ENCODE measurements around the gene PGBD5.

PGBD5 gene

DNA sequence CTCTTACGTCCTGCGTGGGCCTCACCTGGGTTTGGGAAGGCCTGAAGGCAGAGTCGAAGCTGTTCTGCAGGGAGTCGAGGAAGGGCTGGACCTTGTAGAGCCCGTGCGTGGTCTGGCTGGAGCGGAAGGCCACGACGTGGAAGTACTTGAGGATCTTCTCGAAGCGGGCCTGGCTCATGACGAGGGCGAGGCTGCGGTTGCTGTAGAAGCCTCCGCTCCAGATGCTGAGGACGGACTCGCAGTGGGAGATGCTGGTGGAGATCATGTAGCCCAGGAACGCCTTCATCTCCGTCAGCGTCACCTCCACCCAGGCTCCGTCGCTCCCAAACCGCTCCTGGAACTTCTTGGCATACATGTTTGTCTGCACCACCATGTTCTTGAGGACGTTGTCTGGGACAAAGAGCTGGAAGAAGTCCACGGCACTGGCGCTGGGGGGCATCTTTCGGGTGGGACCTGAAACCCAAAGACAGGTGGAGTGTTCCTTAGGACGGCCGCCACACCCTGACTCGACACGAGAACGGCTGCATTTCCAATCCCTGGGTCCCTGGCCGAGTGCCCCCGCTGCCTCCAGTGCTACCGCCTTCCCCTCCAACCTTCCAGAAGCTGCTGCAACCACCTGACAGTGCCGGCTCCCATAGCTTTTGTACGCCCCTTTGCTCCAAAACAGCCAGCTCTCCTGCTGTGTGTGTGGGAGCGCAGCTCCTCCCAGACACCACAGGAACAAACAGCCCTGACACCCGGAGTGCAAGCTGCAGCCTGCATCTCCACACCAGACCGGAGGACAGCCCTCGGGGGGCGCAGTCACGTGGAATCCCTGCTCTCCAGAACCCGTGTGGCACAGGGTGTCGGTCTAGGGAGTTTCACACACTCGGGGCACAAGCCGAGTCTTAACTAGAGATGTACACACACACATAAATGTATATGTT, 69.0 kb downstream of the PGBD5 start:
- H3K27ac ChIP-seq = no peak overlapping the region
- no peaks in the 10 kb centered on the region for H3K4me1 ChIP-seq
- intact Hi-C loops (cut with DNase I; ENCODE audit: low total_unique reads) = no loop called here
- H3K9me3 ChIP-seq = no peaks in the 10 kb centered on the region
- no peak for DNase-seq
- peaks cover 0 to 2% of the 10 kb centered on the region in 2 donors for H3K27me3 ChIP-seq
- TF ChIP-seq, protein P1, sequence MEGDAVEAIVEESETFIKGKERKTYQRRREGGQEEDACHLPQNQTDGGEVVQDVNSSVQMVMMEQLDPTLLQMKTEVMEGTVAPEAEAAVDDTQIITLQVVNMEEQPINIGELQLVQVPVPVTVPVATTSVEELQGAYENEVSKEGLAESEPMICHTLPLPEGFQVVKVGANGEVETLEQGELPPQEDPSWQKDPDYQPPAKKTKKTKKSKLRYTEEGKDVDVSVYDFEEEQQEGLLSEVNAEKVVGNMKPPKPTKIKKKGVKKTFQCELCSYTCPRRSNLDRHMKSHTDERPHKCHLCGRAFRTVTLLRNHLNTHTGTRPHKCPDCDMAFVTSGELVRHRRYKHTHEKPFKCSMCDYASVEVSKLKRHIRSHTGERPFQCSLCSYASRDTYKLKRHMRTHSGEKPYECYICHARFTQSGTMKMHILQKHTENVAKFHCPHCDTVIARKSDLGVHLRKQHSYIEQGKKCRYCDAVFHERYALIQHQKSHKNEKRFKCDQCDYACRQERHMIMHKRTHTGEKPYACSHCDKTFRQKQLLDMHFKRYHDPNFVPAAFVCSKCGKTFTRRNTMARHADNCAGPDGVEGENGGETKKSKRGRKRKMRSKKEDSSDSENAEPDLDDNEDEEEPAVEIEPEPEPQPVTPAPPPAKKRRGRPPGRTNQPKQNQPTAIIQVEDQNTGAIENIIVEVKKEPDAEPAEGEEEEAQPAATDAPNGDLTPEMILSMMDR (IDR thresholded peaks at IDR 0.05) = no peak
- H3K4me3 ChIP-seq = no peak overlapping the region
- H3K36me3 ChIP-seq = no peaks in the 10 kb centered on the region

DNA sequence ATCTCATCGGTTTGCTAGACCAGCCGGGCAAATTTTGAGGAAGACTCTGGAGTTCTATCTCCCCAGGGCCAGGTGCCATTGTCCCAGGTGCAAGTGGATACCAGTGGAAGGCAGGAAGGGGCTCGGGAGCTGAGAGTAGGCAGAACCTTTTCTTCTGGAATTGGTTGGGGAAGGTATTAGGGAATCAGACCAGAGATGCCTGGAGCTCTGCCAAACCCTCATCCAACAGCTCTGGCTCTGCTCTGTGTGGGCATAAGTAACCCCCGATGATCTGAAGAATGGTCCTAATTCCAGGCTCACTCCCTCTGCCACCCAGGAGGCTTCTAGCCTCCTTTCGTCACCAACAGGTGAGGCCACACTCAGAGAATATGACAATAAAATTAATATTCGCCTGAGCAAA, 69.9 kb downstream of the PGBD5 start:
- H3K9me3 ChIP-seq = no peaks in the 10 kb centered on the region
- no peak overlapping the region for H3K4me3 ChIP-seq
- TF ChIP-seq, protein P1 (IDR thresholded peaks at IDR 0.05) = no peak
- intact Hi-C loops (cut with DNase I; ENCODE audit: low total_unique reads) = no loop called here
- no peaks in the 10 kb centered on the region for H3K27me3 ChIP-seq
- no peaks in the 10 kb centered on the region for H3K4me1 ChIP-seq
- H3K27ac ChIP-seq = no peak overlapping the region
- H3K36me3 ChIP-seq = no peaks in the 10 kb centered on the region
- DNase-seq = no peak

DNA sequence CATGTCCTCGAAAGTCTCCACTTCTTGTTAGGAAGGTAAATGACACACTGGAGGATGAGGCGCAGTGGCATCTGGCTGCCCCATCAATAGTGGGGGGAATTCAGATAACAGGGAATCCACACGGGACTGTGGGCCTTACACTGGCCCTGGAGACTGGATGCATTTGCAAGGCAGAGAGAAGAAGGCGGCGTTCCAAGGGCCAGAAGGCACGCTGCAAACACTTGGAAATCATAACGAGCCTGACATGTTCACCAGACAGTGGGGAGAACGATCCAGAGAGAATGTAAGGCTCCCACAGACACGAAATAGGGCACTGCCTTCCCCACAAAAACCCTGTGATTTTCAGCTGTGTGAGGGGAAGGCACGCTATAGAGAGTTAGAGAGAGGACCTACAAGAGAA, 70.5 kb downstream of the PGBD5 start:
- Histone ChIP-seq H3K36me3 (no peaks in the 10 kb centered on the region), H3K27ac (no peak overlapping the region), H3K4me3 (no peak overlapping the region), H3K27me3 (no peaks in the 10 kb centered on the region), H3K4me1 (peaks cover 0 to 3% (median 0%) of the 10 kb centered on the region in 4 donors), H3K9me3 (no peaks in the 10 kb centered on the region)
- no peak for DNase-seq
- intact Hi-C loops (cut with DNase I; ENCODE audit: low total_unique reads) = no loop called here
- TF ChIP-seq, protein P1 (IDR thresholded peaks at IDR 0.05) = no peak

DNA sequence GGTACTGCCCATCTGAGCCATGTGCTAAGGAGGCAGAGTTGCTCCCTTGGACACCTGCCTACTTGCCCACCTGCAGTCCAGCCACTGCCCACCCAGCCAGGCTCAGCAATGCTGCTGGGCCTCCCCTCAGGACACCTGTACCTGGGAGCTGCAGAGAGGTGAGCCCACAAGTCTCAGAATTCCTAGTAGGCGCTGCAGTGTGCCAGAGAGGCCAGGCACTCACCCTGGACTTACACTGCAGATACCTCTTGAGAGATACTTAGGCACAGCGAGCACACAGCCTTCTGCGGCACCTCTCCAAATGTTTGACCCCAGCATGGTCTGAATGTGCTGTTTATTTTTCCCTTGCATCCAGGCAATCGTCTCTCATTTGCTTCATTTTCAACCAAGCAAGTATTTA, 71.0 kb downstream of the PGBD5 start:
- Histone ChIP-seq H3K4me1 (peaks cover 0 to 8% (median 0%) of the 10 kb centered on the region in 4 donors), H3K4me3 (no peak overlapping the region), H3K27ac (no peak overlapping the region)

DNA sequence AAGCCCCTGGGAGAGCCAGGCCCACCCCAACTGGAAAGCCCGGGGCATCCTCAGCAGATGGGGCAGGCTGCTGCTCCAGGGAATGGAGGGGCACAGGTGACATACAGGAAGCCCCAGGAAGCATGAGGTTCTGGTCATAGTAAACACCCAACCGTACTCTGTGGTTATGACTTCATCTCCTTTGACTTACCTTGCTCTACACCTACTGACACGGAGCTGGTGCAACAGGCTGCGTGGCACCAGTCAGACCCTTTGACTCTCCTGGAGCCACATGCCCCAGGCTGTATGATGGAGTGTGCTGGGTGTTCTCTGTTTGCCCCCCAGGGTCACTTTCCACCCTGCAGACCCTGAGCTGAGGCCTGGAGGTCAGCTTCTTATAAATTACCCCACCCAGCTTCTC, 72.1 kb downstream of the PGBD5 start:
- TF ChIP-seq, protein P1 (IDR thresholded peaks at IDR 0.05) = no peak
- no peak overlapping the region for H3K4me3 ChIP-seq
- peaks cover 0 to 11% (median 0%) of the 10 kb centered on the region in 4 donors for H3K4me1 ChIP-seq
- intact Hi-C loops (cut with DNase I; ENCODE audit: low total_unique reads) = no loop called here
- H3K27me3 ChIP-seq = no peaks in the 10 kb centered on the region
- DNase-seq = no peak
- no peak overlapping the region for H3K27ac ChIP-seq
- no peaks in the 10 kb centered on the region for H3K36me3 ChIP-seq
- no peaks in the 10 kb centered on the region for H3K9me3 ChIP-seq

More for the DNA sequence above, 71.0 kb downstream of the PGBD5 start:
- TF ChIP-seq, protein P1 (IDR thresholded peaks at IDR 0.05) = no peak
- intact Hi-C loops (cut with DNase I; ENCODE audit: low total_unique reads) = no loop called here
- Histone ChIP-seq H3K27me3 (no peaks in the 10 kb centered on the region), H3K9me3 (no peaks in the 10 kb centered on the region), H3K36me3 (no peaks in the 10 kb centered on the region)
- DNase-seq = no peak
